Endothelial cell of umbilical vein (primary cell): ENCODE data around the gene SDE2. TPM values are rescaled to one million over a fixed set of nuclear protein-coding genes. Genes with fewer than 3 reads are reported as not detected.

Experiments
- BruUV-seq: library from RNA; stranded (reverse); fragments of 400-500 nt; replicated peaks from 2 replicates; lab custom pipeline; 2021; lab: Mats Ljungman, UMichigan
- CTCF ChIA-PET: fragments of 300-600, 350-600 bp; sonication (Branson Sonifier 250); formaldehyde crosslinking; loops from one replicate; lab custom pipeline; 2021; ENCODE audit warnings: antibody characterized with exemption, inconsistent platforms; lab: Charles Lee
- POLR2A ChIA-PET: fragments of 300-600, 350-600 bp; sonication (Branson Sonifier 250); formaldehyde crosslinking; loops from one replicate; lab custom pipeline; 2021; ENCODE audit warnings: antibody characterized with exemption, inconsistent platforms; lab: Charles Lee
- DNase-seq: peaks from one replicate; pipeline ENCODE4 v3.0.0-alpha.2; 2011; ENCODE audit warnings: low read depth, low spot score
- FAIRE-seq: peaks from 2 replicates; lab custom pipeline; 2011; peaks lifted over from hg19 to GRCh38; lab: Jason Lieb, UNC
- H2AFZ ChIP-seq: 2 replicates; pipeline ENCODE4 v1.6.0; 2012; ENCODE audit warnings: low read depth, low read length, control low read depth, inconsistent platforms
- H3K27ac ChIP-seq: 2 replicates; pipeline ENCODE4 v1.5.1; 2011; ENCODE audit warnings: low read depth, mild to moderate bottlenecking, control low read depth, low read length, moderate library complexity; ENCODE audit not compliant: insufficient read depth
- H3K27me3 ChIP-seq, 2 experiments: 2 replicates each; pipeline versions ENCODE4 v1.6.0 to v1.6.1; 2011; ENCODE audit warnings: low read length in 2 of 2, mixed read lengths in 1 of 2; ENCODE audit not compliant: control insufficient read depth in 2 of 2, insufficient read depth in 2 of 2
- H3K36me3 ChIP-seq, 2 experiments: 2 replicates in 1 of 2; 3 replicates in 1 of 2; pipeline ENCODE4 v1.5.1; 2011; ENCODE audit warnings: low read length in 2 of 2, mild to moderate bottlenecking in 1 of 2, moderate library complexity in 1 of 2; ENCODE audit not compliant: control insufficient read depth in 2 of 2, insufficient read depth in 2 of 2; ENCODE audit errors: extremely low read depth in 1 of 2
- H3K4me1 ChIP-seq: 3 replicates; pipeline ENCODE4 v1.5.1; 2011; ENCODE audit warnings: mild to moderate bottlenecking, low read length; ENCODE audit not compliant: control insufficient read depth, insufficient read depth; ENCODE audit errors: extremely low read depth
- H3K4me2 ChIP-seq: 2 replicates; pipeline ENCODE4 v1.6.1; 2011; ENCODE audit warnings: low read length, control low read depth, mixed read lengths; ENCODE audit not compliant: insufficient read depth
- H3K4me3 ChIP-seq, 3 experiments: fragments of 200-600 bp in 1 of 3; sonication (generic), shearing (Covaris generic) in 1 of 3; replicated peaks in 1 of 3; 2 replicates each; pipeline ENCODE4 v1.5.1; 2011 to 2016; ENCODE audit warnings: control low read depth in 3 of 3, low read length in 3 of 3, mild to moderate bottlenecking in 2 of 3, inconsistent platforms in 1 of 3, low read depth in 1 of 3, moderate library complexity in 1 of 3; ENCODE audit not compliant: insufficient read depth in 1 of 3
- H3K79me2 ChIP-seq: 2 replicates; pipeline ENCODE4 v1.6.0; 2012; ENCODE audit warnings: low read length, inconsistent platforms; ENCODE audit not compliant: control insufficient read depth, insufficient read depth
- H3K9ac ChIP-seq: replicated peaks from 2 replicates; pipeline ENCODE3; 2011; ENCODE audit warnings: low read length, control low read depth; ENCODE audit not compliant: insufficient read depth; ENCODE audit errors: extremely low read depth
- H3K9me1 ChIP-seq: replicated peaks from 3 replicates; pipeline ENCODE4 v1.6.0; 2011; ENCODE audit warnings: mild to moderate bottlenecking, low read length; ENCODE audit not compliant: control insufficient read depth, insufficient read depth; ENCODE audit errors: extremely low read depth
- H3K9me3 ChIP-seq: replicated peaks from 2 replicates; pipeline ENCODE4 v1.5.1; 2012; ENCODE audit warnings: low read length, inconsistent platforms; ENCODE audit not compliant: control insufficient read depth, insufficient read depth
- H4K20me1 ChIP-seq: replicated peaks from 2 replicates; pipeline ENCODE3; 2011; ENCODE audit warnings: mild to moderate bottlenecking, low read length; ENCODE audit not compliant: control insufficient read depth, insufficient read depth; ENCODE audit errors: extremely low read depth
- EZH2 ChIP-seq: IDR thresholded peaks from 2 replicates; pipeline ENCODE4 v1.6.1; 2012; ENCODE audit warnings: borderline replicate concordance, low read depth, mild to moderate bottlenecking, moderate library complexity, low read length, inconsistent platforms; ENCODE audit not compliant: severe bottlenecking
- FOS ChIP-seq: IDR thresholded peaks from 2 replicates; pipeline ENCODE4 v1.6.1; 2011; ENCODE audit warnings: mild to moderate bottlenecking, low read length, moderate library complexity, borderline replicate concordance; ENCODE audit not compliant: insufficient read depth
- GATA2 ChIP-seq: IDR thresholded peaks from 2 replicates; pipeline ENCODE4 v1.7.0; 2011; ENCODE audit warnings: low read depth, mild to moderate bottlenecking, moderate library complexity, mixed read lengths, low read length; ENCODE audit not compliant: insufficient read length, insufficient read depth
- JUN ChIP-seq: IDR thresholded peaks from 2 replicates; pipeline ENCODE4 v1.6.1; 2011; ENCODE audit warnings: borderline replicate concordance, low read depth; ENCODE audit not compliant: insufficient read length, insufficient read depth
- MAX ChIP-seq: IDR thresholded peaks from 2 replicates; pipeline ENCODE4 v1.6.1; 2011; ENCODE audit not compliant: insufficient read depth, insufficient read length
- MYC ChIP-seq: IDR thresholded peaks from one replicate; pipeline ENCODE4 v1.6.1; 2011; ENCODE audit warnings: mild to moderate bottlenecking, low read depth, low read length
- POLR2A ChIP-seq: IDR thresholded peaks from 2 replicates; pipeline ENCODE4 v1.6.1; 2012; ENCODE audit warnings: low read depth, mild to moderate bottlenecking, control low read depth, low read length
- POLR2AphosphoS5 ChIP-seq: IDR thresholded peaks from 2 replicates; pipeline ENCODE4 v1.6.1; 2012; ENCODE audit warnings: low read depth, mild to moderate bottlenecking, control low read depth, low read length, moderate library complexity; ENCODE audit not compliant: insufficient read depth
- dilution Hi-C: fragments of 300-500 bp; cut with MboI; formaldehyde crosslinking; loops from one replicate; pipeline ENCODE4 v1.15.0; 2019; ENCODE audit warnings: low sequenced_read_pairs; ENCODE audit not compliant: extremely low pct_ligation_motif_present
- intact Hi-C: fragments of 100-400 bp; cut with micrococcal nuclease; formaldehyde crosslinking; loops from one replicate; pipeline ENCODE4 v1.10.0; 2022
- polyA plus RNA-seq, 4 experiments: library from polyadenylated mRNA; depleted of rRNA in 3 of 4; stranded (reverse) in 3 of 4; unstranded in 1 of 4; fragments of >200 nt; gene quantifications; 2 replicates each; pipeline versions ENCODE4 v1.2.1 to v1.2.3, GENCODE V29; 2011 to 2012; ENCODE audit warnings: missing spikeins in 1 of 4
- total RNA-seq: library from RNA; stranded (reverse); gene quantifications from 2 replicates; pipeline ENCODE4 v1.2.3, GENCODE V29; 2021
- TF ChIP-seq, protein P1 (sequence below), 2 donors: IDR thresholded peaks; 1 replicate in 1 of 2; 2 replicates in 1 of 2; pipeline ENCODE4 v1.5.1; 2011; ENCODE audit warnings: low read length in 2 of 2, mild to moderate bottlenecking in 2 of 2, moderate library complexity in 2 of 2, control low read depth in 1 of 2, inconsistent platforms in 1 of 2, low read depth in 1 of 2; ENCODE audit not compliant: insufficient read depth in 1 of 2; ENCODE audit errors: extremely low read depth in 1 of 2

SDE2 gene
- total and polyA plus RNA-seq, 2 donors (not counting 3 experiments of a cell fraction or from before 2014, with no cell fraction given): 11.9 to 16.1 TPM

DNA sequence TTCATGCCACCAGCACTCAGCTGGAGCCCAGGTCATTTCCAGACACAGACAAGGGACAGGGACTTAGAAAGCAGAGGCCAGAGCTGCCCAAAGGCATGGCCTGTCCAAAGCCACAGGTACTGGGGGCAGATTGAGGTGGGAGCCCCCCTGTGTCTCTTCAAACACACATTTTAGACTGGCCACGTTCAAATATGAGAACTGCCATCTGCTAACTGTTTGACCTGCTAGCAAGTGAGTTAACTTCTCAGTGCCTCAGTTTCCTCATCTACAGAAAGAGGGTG lies 57.3 kb downstream of the SDE2 start:
- DNase-seq (no peak), FAIRE-seq (no peak)
- Histone ChIP-seq H3K4me2 (no peak overlapping the region), H3K9me1 (no peaks in the 10 kb centered on the region), H3K9me3 (no peaks in the 10 kb centered on the region), H3K9ac (no peak overlapping the region), H3K36me3 (no peaks in the 10 kb centered on the region), H3K4me1 (no peaks in the 10 kb centered on the region), H3K27me3 (no peaks in the 10 kb centered on the region), H2AFZ (no peak overlapping the region), H3K4me3 (no peak overlapping the region), H4K20me1 (no peaks in the 10 kb centered on the region), H3K27ac (no peak overlapping the region), H3K79me2 (no peaks in the 10 kb centered on the region)
- TF ChIP-seq FOS: no peak
- intact Hi-C loops (no loop called here), dilution Hi-C loops (no loop called here)
- no TSS peak for BruUV-seq
- ChIA-PET POLR2A (no interaction called here), CTCF (interaction anchor here (1.6 kb wide), 1 partner anchor 30 kb away, joined by 4 read pairs; no protein-coding TSS in a partner anchor)

DNA sequence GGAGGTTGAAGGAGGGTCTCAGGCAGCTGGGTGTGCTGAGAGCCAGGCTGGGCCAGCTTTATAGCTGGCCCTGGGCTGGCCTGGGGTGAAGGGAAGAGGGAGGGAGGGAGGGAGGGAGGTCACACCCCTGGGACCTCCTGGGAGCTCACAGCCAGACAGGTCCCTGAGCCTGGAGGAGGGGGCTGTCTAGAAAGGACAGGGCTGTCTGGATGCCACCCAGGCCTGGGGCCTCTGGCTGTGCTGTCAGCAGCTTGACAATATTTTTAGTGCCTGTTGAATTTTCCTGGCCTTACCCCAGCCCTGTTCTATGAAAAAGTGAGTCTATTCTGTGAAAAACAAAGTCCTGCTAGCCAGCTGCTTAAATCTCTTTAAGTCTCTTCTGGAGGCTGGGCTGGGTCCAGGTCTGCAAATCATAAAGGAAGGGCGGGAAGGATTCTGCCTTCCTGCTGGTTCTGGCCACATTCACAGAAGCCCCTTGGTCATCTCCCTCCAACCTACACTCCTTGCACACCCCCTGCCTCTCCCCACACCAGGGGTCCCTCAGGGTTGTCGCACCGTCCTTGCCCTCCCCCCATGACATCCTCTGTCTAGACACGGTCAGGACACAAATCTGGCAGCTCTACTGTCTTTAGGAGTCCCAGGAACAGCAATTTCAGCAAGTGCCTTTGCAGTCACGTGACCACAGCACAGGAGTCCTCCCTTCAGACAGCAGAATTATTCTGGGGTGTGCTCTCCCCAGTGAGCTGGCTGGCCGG lies 57.8 kb downstream of the SDE2 start, which contains the start of gene LEFTY2:
TSS of gene LEFTY2 (minus strand) at position 34 of the 755 bp plus-strand sequence. CDS start 80 bp downstream, outside the sequence.
- H3K4me2 ChIP-seq: no peak within 1 kb of the TSS
- H2AFZ ChIP-seq: no peak within 1 kb of the TSS
- dilution Hi-C loops: no loop called here
- TF ChIP-seq EZH2 (no peak), POLR2A (no peak), POLR2AphosphoS5 (no peak), GATA2 (no peak), FOS (no peak), MYC (no peak), MAX (no peak), JUN (no peak)
- TF ChIP-seq, protein P1, sequence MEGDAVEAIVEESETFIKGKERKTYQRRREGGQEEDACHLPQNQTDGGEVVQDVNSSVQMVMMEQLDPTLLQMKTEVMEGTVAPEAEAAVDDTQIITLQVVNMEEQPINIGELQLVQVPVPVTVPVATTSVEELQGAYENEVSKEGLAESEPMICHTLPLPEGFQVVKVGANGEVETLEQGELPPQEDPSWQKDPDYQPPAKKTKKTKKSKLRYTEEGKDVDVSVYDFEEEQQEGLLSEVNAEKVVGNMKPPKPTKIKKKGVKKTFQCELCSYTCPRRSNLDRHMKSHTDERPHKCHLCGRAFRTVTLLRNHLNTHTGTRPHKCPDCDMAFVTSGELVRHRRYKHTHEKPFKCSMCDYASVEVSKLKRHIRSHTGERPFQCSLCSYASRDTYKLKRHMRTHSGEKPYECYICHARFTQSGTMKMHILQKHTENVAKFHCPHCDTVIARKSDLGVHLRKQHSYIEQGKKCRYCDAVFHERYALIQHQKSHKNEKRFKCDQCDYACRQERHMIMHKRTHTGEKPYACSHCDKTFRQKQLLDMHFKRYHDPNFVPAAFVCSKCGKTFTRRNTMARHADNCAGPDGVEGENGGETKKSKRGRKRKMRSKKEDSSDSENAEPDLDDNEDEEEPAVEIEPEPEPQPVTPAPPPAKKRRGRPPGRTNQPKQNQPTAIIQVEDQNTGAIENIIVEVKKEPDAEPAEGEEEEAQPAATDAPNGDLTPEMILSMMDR (IDR thresholded peaks at IDR 0.05; ENCODE audit: extremely low read depth in 1 of 2, insufficient read depth in 1 of 2, low read depth in 1 of 2, low read length in 2 of 2): no peak
- H3K79me2 ChIP-seq: no peaks in the 10 kb centered on the region
- no peaks in the 10 kb centered on the region for H3K27me3 ChIP-seq
- H3K36me3 ChIP-seq: no peaks in the 10 kb centered on the region
- FAIRE-seq (no peak), DNase-seq (no peak)
- H3K27ac ChIP-seq: no peak within 1 kb of the TSS
- CTCF ChIA-PET: interaction anchor here (0.9 to 1.6 kb wide), 2 partner anchors 17 to 29 kb away, joined by 3 to 4 read pairs; partner anchors contain the start of gene PYCR2
- no peak within 1 kb of the TSS for H3K4me3 ChIP-seq
- no peaks in the 10 kb centered on the region for H3K9me3 ChIP-seq
- no TSS peak for BruUV-seq
- POLR2A ChIA-PET: no interaction called here
- no peaks in the 10 kb centered on the region for H3K4me1 ChIP-seq
- intact Hi-C loops: no loop called here
- H3K9me1 ChIP-seq: no peaks in the 10 kb centered on the region
- H4K20me1 ChIP-seq: no peaks in the 10 kb centered on the region
- no peak within 1 kb of the TSS for H3K9ac ChIP-seq
